ENCODE measurements around the gene ERGIC1.
A peak's percentile ranks its signal among the peaks of the same experiment; 100 is the strongest.

Gene ERGIC1

GRCh38 chr5:172921906-172922305 is 87.9 kb downstream of the ERGIC1 start:
- DNase-seq (ENCODE audit: low spot score), result no peak

GRCh38 chr5:172923539-172923938 is 89.5 kb downstream of the ERGIC1 start:
- DNase-seq (ENCODE audit: low spot score), result no peak

GRCh38 chr5:172925336-172925948 is 91.4 kb downstream of the ERGIC1 start:
- DNase-seq (ENCODE audit: low spot score), result no peak

GRCh38 chr5:172926008-172926523 is 92.0 kb downstream of the ERGIC1 start:
- DNase-seq (ENCODE audit: low spot score), result no peak

- DNase-seq (ENCODE audit: low spot score), result no peak
Measured at GRCh38 chr5:172926796-172927195, 92.7 kb downstream of the ERGIC1 start.

GRCh38 chr5:172929371-172929838 is 95.4 kb downstream of the ERGIC1 start:
- DNase-seq (ENCODE audit: low spot score), result no peak

- DNase-seq (ENCODE audit: low spot score), result no peak
Measured at GRCh38 chr5:172931001-172931536, 97.0 kb downstream of the ERGIC1 start.

GRCh38 chr5:172932313-172933017 is 98.4 kb downstream of the ERGIC1 start:
- DNase-seq (ENCODE audit: low spot score), result peak; percentile 45

- no peak for DNase-seq (ENCODE audit: low spot score)
Measured at GRCh38 chr5:172933238-172933637, 99.2 kb downstream of the ERGIC1 start.

- DNase-seq (ENCODE audit: low spot score), result no peak
Measured at GRCh38 chr5:172935096-172935495, 101.0 kb downstream of the ERGIC1 start.

GRCh38 chr5:172936401-172936800 is 102.3 kb downstream of the ERGIC1 start:
- DNase-seq (ENCODE audit: low spot score), result no peak

GRCh38 chr5:172939071-172939470 is 105.0 kb downstream of the ERGIC1 start:
- DNase-seq (ENCODE audit: low spot score), result no peak

- no peak for DNase-seq (ENCODE audit: low spot score)
Measured at GRCh38 chr5:172939611-172940267, 105.7 kb downstream of the ERGIC1 start.

GRCh38 chr5:172940268-172941066 is 106.4 kb downstream of the ERGIC1 start:
- no peak for DNase-seq (ENCODE audit: low spot score)

- no peak for DNase-seq (ENCODE audit: low spot score)
Measured at GRCh38 chr5:172941067-172941516, 107.0 kb downstream of the ERGIC1 start.

GRCh38 chr5:172942556-172942955 is 108.5 kb downstream of the ERGIC1 start:
- DNase-seq (ENCODE audit: low spot score), result no peak

GRCh38 chr5:172943283-172943841 is 109.3 kb downstream of the ERGIC1 start:
- DNase-seq (ENCODE audit: low spot score), result peak; percentile 30

GRCh38 chr5:172943906-172944305 is 109.9 kb downstream of the ERGIC1 start:
- no peak for DNase-seq (ENCODE audit: low spot score)

GRCh38 chr5:172944741-172945140 is 110.7 kb downstream of the ERGIC1 start:
- DNase-seq (ENCODE audit: low spot score), result no peak

GRCh38 chr5:172945151-172945550 is 111.1 kb downstream of the ERGIC1 start:
- DNase-seq (ENCODE audit: low spot score), result no peak

- DNase-seq (ENCODE audit: low spot score), result no peak
Measured at GRCh38 chr5:172946146-172946545, 112.1 kb downstream of the ERGIC1 start.
